Measurements from ENCODE around the gene MICU2.

DNA sequence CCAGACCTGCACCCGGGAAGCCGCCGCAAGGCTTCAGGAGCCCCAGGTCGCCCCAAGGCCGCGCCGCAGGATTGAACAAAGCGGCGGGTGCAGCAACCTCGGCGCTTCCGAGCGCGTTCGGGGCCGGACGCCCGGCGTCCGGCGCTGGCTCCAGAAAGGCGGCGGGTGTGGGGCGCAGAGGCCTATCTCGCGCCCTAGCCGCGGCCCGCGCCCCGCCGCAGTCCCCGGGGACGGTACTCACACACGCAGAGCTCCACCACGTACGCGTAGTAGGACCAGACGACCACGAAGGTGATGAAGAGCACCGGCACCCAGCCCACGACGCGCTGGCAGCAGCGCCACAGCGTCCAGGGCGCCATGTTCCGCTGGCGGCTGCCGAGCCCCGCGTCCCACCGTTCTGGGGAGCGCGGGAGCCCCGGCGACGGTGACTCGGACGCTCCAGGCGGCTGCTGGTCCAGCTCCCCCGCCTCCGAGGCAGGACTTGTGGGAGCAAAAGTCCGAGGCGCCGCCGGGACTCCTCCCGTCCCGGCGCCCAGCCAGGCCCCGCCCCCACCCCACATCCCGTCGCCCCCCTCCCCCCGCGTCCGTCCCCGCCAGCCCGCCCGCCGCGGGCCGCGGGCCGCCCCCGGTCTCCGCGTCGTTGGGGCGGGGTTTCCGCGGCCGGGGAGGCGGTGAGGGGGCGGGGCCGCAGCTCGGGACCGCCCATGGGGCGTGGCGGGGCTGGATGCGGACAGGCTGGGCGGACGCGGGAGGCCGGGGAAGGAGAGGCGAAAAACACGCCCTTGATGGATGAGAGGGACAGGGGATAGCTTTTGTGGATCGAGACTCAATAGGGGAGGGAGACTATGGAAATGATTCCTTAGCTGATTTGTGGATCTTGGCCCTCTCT is 144.9 kb downstream of the MICU2 start, which contains the start of gene ZDHHC20:
- TF ChIP-seq CTCF (IDR thresholded peaks at IDR 0.05; ENCODE audit: insufficient read depth, low read length, poor library complexity, severe bottlenecking) (no peak), EZH2phosphoT487 (conservative IDR thresholded peaks at IDR 0.05; ENCODE audit: low read length) (no peak)
